ENCODE measurements around the gene SMG7. TPM values are rescaled to one million over a fixed set of nuclear protein-coding genes. Genes with fewer than 3 reads are reported as not detected.

The SMG7 gene
- total and polyA plus RNA-seq, 2 of the 4 experiments (the other 2 are of a cell fraction): 18.1 to 22.6 TPM

GRCh38 chr1:183576537-183576936 is 104.2 kb downstream of the SMG7 start:
- no peak overlapping the region for H3K23ac ChIP-seq (ENCODE audit: low read depth, low read length)
- H3K56ac ChIP-seq (ENCODE audit: extremely low read depth, insufficient read depth, low read length): no peak overlapping the region
- H2AK5ac ChIP-seq (ENCODE audit: low read depth, low read length): no peak overlapping the region
- no peak overlapping the region for H3K4ac ChIP-seq (ENCODE audit: low read depth, low read length)
- no peak overlapping the region for H3K9ac ChIP-seq (ENCODE audit: low read depth, low read length)
- no peaks in the 10 kb centered on the region for H3K9me1 ChIP-seq (ENCODE audit: insufficient read depth, low read length)
- H3K4me3 ChIP-seq (ENCODE audit: insufficient read depth, low read depth, low read length): no peak overlapping the region
- no peaks in the 10 kb centered on the region for H4K20me1 ChIP-seq (ENCODE audit: insufficient read depth, low read length)
- H3K27me3 ChIP-seq (ENCODE audit: control insufficient read depth, insufficient read depth, low read length): peaks cover 6% of the 10 kb centered on the region
- no peak overlapping the region for H2BK15ac ChIP-seq (ENCODE audit: low read depth, low read length)
- no peak for ATAC-seq (ENCODE audit: low read depth)
- no peaks in the 10 kb centered on the region for H3K4me1 ChIP-seq (ENCODE audit: control insufficient read depth, insufficient read depth, low read length)
- in situ Hi-C loops (cut with MboI; ENCODE audit: low sequenced_read_pairs): no loop called here
- no peaks in the 10 kb centered on the region for H3K9me3 ChIP-seq (ENCODE audit: control insufficient read depth, insufficient read depth, low read length)
- no peak overlapping the region for H4K8ac ChIP-seq (ENCODE audit: low read depth in 2 of 2, low read length in 2 of 2)
- intact Hi-C loops (cut with micrococcal nuclease): no loop called here
- no peak overlapping the region for H2AFZ ChIP-seq (replicated peaks; ENCODE audit: low read length, poor library complexity)
- no peak overlapping the region for H3K18ac ChIP-seq (ENCODE audit: low read depth, low read length)
- no peak overlapping the region for H3K27ac ChIP-seq (ENCODE audit: insufficient read depth, low read length)
- DNase-seq: no peak
- WGBS, 2 experiments (ENCODE audit: extremely low coverage in 2 of 2, insufficient read length in 1 of 2): 83% methylated on average over 1 of the region's 8 CpGs; no CpG with 5 or more reads in 1 of the 2 experiments
- H4K91ac ChIP-seq (ENCODE audit: insufficient read depth, low read depth, low read length): no peak overlapping the region
- no peak overlapping the region for H4K5ac ChIP-seq (ENCODE audit: low read depth, low read length)
- dilution Hi-C loops (cut with HindIII; ENCODE audit: low sequenced_read_pairs, unreplicated experiment): no loop called here
- no peak overlapping the region for H2BK5ac ChIP-seq (ENCODE audit: low read depth, low read length, poor library complexity, severe bottlenecking)
- CTCF ChIA-PET: no interaction called here
- no TSS peak for BruUV-seq (replicated peaks)
- no peak for TF ChIP-seq NFE2L2 (IDR thresholded peaks at IDR 0.05; ENCODE audit: low read depth, low read length)
- no peak for TF ChIP-seq CEBPB (IDR thresholded peaks at IDR 0.05; ENCODE audit: low read depth, low read length)
- no peak for TF ChIP-seq RFX5 (IDR thresholded peaks at IDR 0.05; ENCODE audit: low read depth, low read length)
- TF ChIP-seq RCOR1 (IDR thresholded peaks at IDR 0.05; ENCODE audit: insufficient replicate concordance, low read length): no peak
- no peak for TF ChIP-seq MAZ (IDR thresholded peaks at IDR 0.05; ENCODE audit: borderline replicate concordance, low read depth, low read length)
- TF ChIP-seq SMC3 (IDR thresholded peaks at IDR 0.05; ENCODE audit: low read depth, low read length): no peak
- TF ChIP-seq MAFK (IDR thresholded peaks at IDR 0.05; ENCODE audit: low read depth, low read length): no peak
- no peak for TF ChIP-seq RAD21 (IDR thresholded peaks at IDR 0.05; ENCODE audit: low read length)
- TF ChIP-seq FOS (IDR thresholded peaks at IDR 0.05; ENCODE audit: low read depth, low read length): no peak
- no peak for TF ChIP-seq CTCF (conservative IDR thresholded peaks at IDR 0.05; ENCODE audit: low read depth, low read length)
- no peak for TF ChIP-seq CHD1 (IDR thresholded peaks at IDR 0.05; ENCODE audit: low read depth, low read length)
- no peak for TF ChIP-seq ELK1 (IDR thresholded peaks at IDR 0.05; ENCODE audit: borderline replicate concordance, low read depth, low read length)
- TF ChIP-seq BHLHE40 (IDR thresholded peaks at IDR 0.05; ENCODE audit: low read depth, low read length): no peak
- TF ChIP-seq MXI1 (IDR thresholded peaks at IDR 0.05; ENCODE audit: borderline replicate concordance, low read depth, low read length): no peak
- TF ChIP-seq USF2 (IDR thresholded peaks at IDR 0.05; ENCODE audit: low read depth, low read length): no peak
- H2BK120ac ChIP-seq (ENCODE audit: low read depth, low read length): no peak overlapping the region
- H3K4me2 ChIP-seq (ENCODE audit: low read depth, low read length): no peak overlapping the region
- POLR2A ChIA-PET (ENCODE audit: unreplicated experiment): no interaction called here
- H3K36me3 ChIP-seq (ENCODE audit: control insufficient read depth, insufficient read depth, low read length): no peaks in the 10 kb centered on the region
- H3K79me1 ChIP-seq (ENCODE audit: low read depth in 1 of 2, low read length in 2 of 2): no peaks in the 10 kb centered on the region
- H3K14ac ChIP-seq (replicated peaks; ENCODE audit: low read depth, low read length): no peak overlapping the region
- H2BK20ac ChIP-seq (ENCODE audit: low read depth, low read length): no peak overlapping the region
- H2AK9ac ChIP-seq (replicated peaks; ENCODE audit: low read depth, low read length, poor library complexity): no peak overlapping the region

All from IMR-90 (cell line).